ENCODE results near the gene VPS37C. TPM values are rescaled to one million over a fixed set of nuclear protein-coding genes. Genes with fewer than 3 reads are reported as not detected.

VPS37C gene
- total RNA-seq, 1 experiment from 2014 or later = 19.0 TPM

GRCh38 chr11:61154528-61154927, 6.7 kb downstream of the VPS37C start:
- no peak overlapping the region for H4K8ac ChIP-seq (replicated peaks; ENCODE audit: insufficient read length, low read depth, low read length)
- H3K4me2 ChIP-seq (ENCODE audit: insufficient read depth, insufficient read length, low read length) = no peak overlapping the region
- DNase-seq = no peak
- no peak overlapping the region for H3K4ac ChIP-seq (ENCODE audit: low read depth, low read length)
- Mint-ChIP-seq H3K4me1 (peaks cover 50 to 57% of the 10 kb centered on the region in 2 experiments), H3K9me3 (peaks cover 3 to 11% of the 10 kb centered on the region in 2 experiments; a peak in 3 of 5 replicates), H3K27me3 (ENCODE audit: low read depth) (no peaks in the 10 kb centered on the region), H3K27ac (no peak overlapping the region), H3K4me3 (no peak overlapping the region), H3K36me3 (ENCODE audit: insufficient read depth in 1 of 3, low read depth in 3 of 3) (peaks cover 9 to 26% (median 20%) of the 10 kb centered on the region in 3 experiments)
- H3K23me2 ChIP-seq (ENCODE audit: insufficient read length, low read depth, low read length, poor library complexity, severe bottlenecking) = no peaks in the 10 kb centered on the region
- H3T11ph ChIP-seq (ENCODE audit: low read length) = no peak overlapping the region
- no peaks in the 10 kb centered on the region for H4K20me1 ChIP-seq (ENCODE audit: control insufficient read depth, insufficient read depth, insufficient read length)
- no peak overlapping the region for H3K56ac ChIP-seq (ENCODE audit: insufficient read length, low read depth, low read length)
- TF ChIP-seq, protein P1, sequence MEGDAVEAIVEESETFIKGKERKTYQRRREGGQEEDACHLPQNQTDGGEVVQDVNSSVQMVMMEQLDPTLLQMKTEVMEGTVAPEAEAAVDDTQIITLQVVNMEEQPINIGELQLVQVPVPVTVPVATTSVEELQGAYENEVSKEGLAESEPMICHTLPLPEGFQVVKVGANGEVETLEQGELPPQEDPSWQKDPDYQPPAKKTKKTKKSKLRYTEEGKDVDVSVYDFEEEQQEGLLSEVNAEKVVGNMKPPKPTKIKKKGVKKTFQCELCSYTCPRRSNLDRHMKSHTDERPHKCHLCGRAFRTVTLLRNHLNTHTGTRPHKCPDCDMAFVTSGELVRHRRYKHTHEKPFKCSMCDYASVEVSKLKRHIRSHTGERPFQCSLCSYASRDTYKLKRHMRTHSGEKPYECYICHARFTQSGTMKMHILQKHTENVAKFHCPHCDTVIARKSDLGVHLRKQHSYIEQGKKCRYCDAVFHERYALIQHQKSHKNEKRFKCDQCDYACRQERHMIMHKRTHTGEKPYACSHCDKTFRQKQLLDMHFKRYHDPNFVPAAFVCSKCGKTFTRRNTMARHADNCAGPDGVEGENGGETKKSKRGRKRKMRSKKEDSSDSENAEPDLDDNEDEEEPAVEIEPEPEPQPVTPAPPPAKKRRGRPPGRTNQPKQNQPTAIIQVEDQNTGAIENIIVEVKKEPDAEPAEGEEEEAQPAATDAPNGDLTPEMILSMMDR (conservative IDR thresholded peaks at IDR 0.05) = no peak
- no peak overlapping the region for H2BK20ac ChIP-seq (ENCODE audit: low read depth, low read length, poor library complexity, severe bottlenecking)
- H3K9ac ChIP-seq (ENCODE audit: extremely low read depth, insufficient read length, low read length) = no peak overlapping the region
- no peak overlapping the region for H2BK12ac ChIP-seq (ENCODE audit: insufficient read length, low read depth, low read length)
- no peak overlapping the region for H3K18ac ChIP-seq (ENCODE audit: insufficient read length, low read depth, low read length)
- no peak overlapping the region for H4K5ac ChIP-seq (ENCODE audit: insufficient read length, low read depth, low read length)
- H2BK5ac ChIP-seq (ENCODE audit: insufficient read length, low read length) = no peak overlapping the region
- H3K27me3 ChIP-seq (ENCODE audit: insufficient read depth, low read length) = no peaks in the 10 kb centered on the region
- no peak overlapping the region for H3K27ac ChIP-seq (ENCODE audit: insufficient read length, low read depth, low read length)
- no peak overlapping the region for H2AK5ac ChIP-seq (ENCODE audit: insufficient read length, low read length)
- no peak overlapping the region for H2AFZ ChIP-seq (ENCODE audit: low read length)
- peaks cover 3% of the 10 kb centered on the region for H3K79me1 ChIP-seq (ENCODE audit: insufficient read depth, low read depth, low read length, poor library complexity, severe bottlenecking)
- no peak overlapping the region for H2BK120ac ChIP-seq (ENCODE audit: low read depth, low read length, poor library complexity, severe bottlenecking)
- no CpG with 5 or more reads among the region's 4 CpGs for WGBS (ENCODE audit: extremely low coverage, insufficient read length, low lambda C conversion rate)
- H4K91ac ChIP-seq (ENCODE audit: insufficient read length, low read depth, low read length) = no peak overlapping the region
- H3K23ac ChIP-seq (ENCODE audit: insufficient read length, low read depth, low read length) = no peak overlapping the region
- no peaks in the 10 kb centered on the region for H3K9me3 ChIP-seq (ENCODE audit: control insufficient read depth, low read depth, low read length)
- no peak overlapping the region for H2BK15ac ChIP-seq (ENCODE audit: low read depth, low read length)
- H3K14ac ChIP-seq (ENCODE audit: insufficient read depth, low read length) = no peak overlapping the region
- H3K79me2 ChIP-seq (ENCODE audit: insufficient read depth, low read length) = peaks cover 3% of the 10 kb centered on the region; the same call in 1 of the 2 replicates
- H3K4me1 ChIP-seq (ENCODE audit: insufficient read depth, low read length) = no peaks in the 10 kb centered on the region
